Liver (tissue), 3 donors: ENCODE results near the gene SLCO4C1.

Experiments used
- CTCF ChIP-seq: fragments of 150-350 bp; IDR thresholded peaks from 2 replicates; pipeline ENCODE4 v1.5.1; 2017; ENCODE audit warnings: improper control_type of control experiment, low read depth, low read length; ENCODE audit not compliant: missing input control
- FOXA2 ChIP-seq: IDR thresholded peaks from 2 replicates; pipeline ENCODE4 v1.6.1; 2016; ENCODE audit warnings: antibody characterized with exemption
- HNF4A ChIP-seq, 2 donors: conservative IDR thresholded peaks; 2 replicates each; pipeline ENCODE4 v1.6.1; 2016; ENCODE audit warnings: antibody characterized with exemption in 2 of 2, mild to moderate bottlenecking in 2 of 2
- HNF4G ChIP-seq: IDR thresholded peaks from 2 replicates; pipeline ENCODE4 v1.6.1; 2016; ENCODE audit warnings: antibody characterized with exemption
- RAD21 ChIP-seq, 2 donors: IDR thresholded peaks; 2 replicates each; pipeline ENCODE4 v1.6.1; 2016; ENCODE audit warnings: antibody characterized with exemption in 2 of 2, mild to moderate bottlenecking in 2 of 2
- TAF1 ChIP-seq: conservative IDR thresholded peaks from 2 replicates; pipeline ENCODE4 v1.6.1; 2016; ENCODE audit warnings: antibody characterized with exemption, mild to moderate bottlenecking
- TF ChIP-seq, protein P1 (sequence below): IDR thresholded peaks from 2 replicates; pipeline ENCODE4 v1.6.1; 2016; ENCODE audit warnings: antibody characterized with exemption
- donor health status: healthy.
- donor health status: healthy.

DNA sequence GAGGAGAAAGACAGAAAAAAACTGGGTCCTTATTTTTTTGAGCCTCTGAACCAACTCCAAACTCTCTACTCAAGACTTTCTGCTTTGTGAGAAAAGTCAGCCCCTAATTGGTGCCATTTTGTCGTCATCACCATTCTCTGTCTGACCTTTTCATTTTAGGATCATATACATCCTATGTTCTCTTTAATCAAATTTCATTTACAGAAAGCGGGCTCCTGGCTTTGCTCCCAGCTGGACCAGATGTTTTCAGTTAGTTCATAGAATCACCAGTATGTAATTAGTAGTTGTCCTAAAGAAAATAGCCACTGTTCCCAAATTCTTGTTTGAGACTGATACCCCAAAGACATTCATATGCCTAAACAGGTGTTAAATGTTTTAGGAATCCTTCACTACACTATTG lies 28.6 kb upstream of the SLCO4C1 start:
- TF ChIP-seq CTCF (no peak), TAF1 (no peak), HNF4G (no peak), RAD21 (IDR thresholded peaks at IDR 0.05) (no peak), FOXA2 (no peak), HNF4A (conservative IDR thresholded peaks at IDR 0.05) (no peak)
- TF ChIP-seq, protein P1, sequence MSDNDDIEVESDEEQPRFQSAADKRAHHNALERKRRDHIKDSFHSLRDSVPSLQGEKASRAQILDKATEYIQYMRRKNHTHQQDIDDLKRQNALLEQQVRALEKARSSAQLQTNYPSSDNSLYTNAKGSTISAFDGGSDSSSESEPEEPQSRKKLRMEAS = no peak
